Activated CD8-positive, alpha-beta memory T cell treated with anti-CD3 and anti-CD28 coated beads for 48 hours (primary cell): ENCODE results near the gene WDR4.
"Not testable (repeated sequence)": the region's sequence is repeated elsewhere in the genome, so short reads cannot be mapped to it uniquely, and the experiment has no call there.

Experiments
- DNase-seq, 3 experiments: peaks; one replicate each; pipeline ENCODE4 v3.0.0-alpha.2; 2020; ENCODE audit warnings: low read depth in 2 of 3, low spot score in 2 of 3

The WDR4 gene

GRCh38 chr21:42840411-42841155 lies 38.8 kb downstream of the WDR4 start:
- DNase-seq = no peak

GRCh38 chr21:42839271-42840231 lies 39.8 kb downstream of the WDR4 start:
- DNase-seq = no peak

- not testable (repeated sequence) for DNase-seq
These were observed 41.1 kb downstream of the WDR4 start for GRCh38 chr21:42838212-42838690.

- no peak for DNase-seq
These were observed 41.7 kb downstream of the WDR4 start for GRCh38 chr21:42837421-42838211.

GRCh38 chr21:42836767-42837301 lies 42.5 kb downstream of the WDR4 start:
- DNase-seq = no peak

GRCh38 chr21:42836402-42836666 lies 43.0 kb downstream of the WDR4 start:
- no peak for DNase-seq

- DNase-seq = no peak
These were observed 43.5 kb downstream of the WDR4 start for GRCh38 chr21:42835611-42836401.

GRCh38 chr21:42835211-42835610 lies 44.1 kb downstream of the WDR4 start:
- DNase-seq = no peak

- DNase-seq = no peak
These were observed 44.6 kb downstream of the WDR4 start for GRCh38 chr21:42834726-42835191.

- no peak for DNase-seq
These were observed 45.2 kb downstream of the WDR4 start for GRCh38 chr21:42833859-42834725.

- no peak for DNase-seq
These were observed 45.9 kb downstream of the WDR4 start for GRCh38 chr21:42833439-42833815.

- DNase-seq = not testable (repeated sequence)
These were observed 47.1 kb downstream of the WDR4 start for GRCh38 chr21:42832321-42832630.

- no peak for DNase-seq
These were observed 48.6 kb downstream of the WDR4 start for GRCh38 chr21:42830456-42831455.

GRCh38 chr21:42829954-42830353 lies 49.4 kb downstream of the WDR4 start:
- DNase-seq = no peak

- DNase-seq = no peak
These were observed 49.9 kb downstream of the WDR4 start for GRCh38 chr21:42829417-42829816.

- DNase-seq = no peak
These were observed 51.8 kb downstream of the WDR4 start for GRCh38 chr21:42827588-42827987.

- no peak for DNase-seq
These were observed 58.5 kb downstream of the WDR4 start for GRCh38 chr21:42820616-42821465.
